SU-DHL-6 (cell line): ENCODE measurements around the gene ZG16.
"Not testable (repeated sequence)": the region's sequence is repeated elsewhere in the genome, so short reads cannot be mapped to it uniquely, and the experiment has no call there.

ENCODE experiments used
- H2AFZ ChIP-seq: fragments of 200-600 bp; sonication (generic); 2 replicates; pipeline ENCODE4 v1.6.1; 2014; ENCODE audit warnings: low read depth, mild to moderate bottlenecking, moderate library complexity, mixed read lengths, antibody characterized with exemption, low read length; ENCODE audit not compliant: severe bottlenecking
- H3F3A ChIP-seq: fragments of 200-600 bp; shearing (Covaris generic); 2 replicates; pipeline ENCODE4 v1.6.0; 2016; ENCODE audit warnings: antibody characterized with exemption, mild to moderate bottlenecking; ENCODE audit not compliant: insufficient read depth
- H3K27ac ChIP-seq: fragments of 200-600 bp; sonication (generic); 2 replicates; pipeline ENCODE4 v1.5.1; 2016; ENCODE audit warnings: low read depth, mild to moderate bottlenecking, low read length, moderate library complexity, mixed read lengths
- H3K27me3 ChIP-seq: fragments of 200-600 bp; sonication (generic), shearing (Covaris generic); 2 replicates; pipeline ENCODE4 v1.6.0; 2014; ENCODE audit warnings: mild to moderate bottlenecking, low read length
- H3K36me3 ChIP-seq: fragments of 200-600 bp; sonication (generic); 2 replicates; pipeline ENCODE4 v1.6.1; 2014; ENCODE audit warnings: mild to moderate bottlenecking, low read length, mixed read lengths
- H3K4me2 ChIP-seq: fragments of 300-600, 200-600 bp; shearing (Covaris generic), sonication (generic); 2 replicates; pipeline ENCODE4 v1.6.0; 2014; ENCODE audit warnings: low read length, low read depth, mild to moderate bottlenecking; ENCODE audit not compliant: poor library complexity, severe bottlenecking
- H3K4me3 ChIP-seq: fragments of 200-600 bp; sonication (generic); 2 replicates; pipeline ENCODE4 v1.5.1; 2014; ENCODE audit warnings: antibody characterized with exemption, low read length, mild to moderate bottlenecking, mixed read lengths; ENCODE audit not compliant: insufficient read depth, poor library complexity, severe bottlenecking
- H3K79me2 ChIP-seq: fragments of 200-600 bp; sonication (generic); 2 replicates; pipeline ENCODE4 v1.6.1; 2014; ENCODE audit warnings: mild to moderate bottlenecking, low read length, moderate library complexity; ENCODE audit not compliant: insufficient read depth
- H3K9ac ChIP-seq: fragments of 200-600 bp; sonication (generic); 2 replicates; pipeline ENCODE4 v1.7.0; 2014; ENCODE audit warnings: mild to moderate bottlenecking, low read length
- H3K9me2 ChIP-seq: fragments of 200-600 bp; sonication (generic); replicated peaks from 2 replicates; pipeline ENCODE4 v1.6.1; 2014; ENCODE audit warnings: low read length; ENCODE audit not compliant: insufficient read depth
- H3K9me3 ChIP-seq: fragments of 200-600 bp; sonication (generic); 2 replicates; pipeline ENCODE4 v1.6.1; 2014; ENCODE audit warnings: low read length, mixed read lengths; ENCODE audit not compliant: insufficient read depth
- H4K20me1 ChIP-seq: fragments of 200-600 bp; sonication (generic); 2 replicates; pipeline ENCODE4 v1.6.1; 2014; ENCODE audit warnings: low read depth, mild to moderate bottlenecking, antibody characterized with exemption, low read length, moderate library complexity, mixed read lengths
- EZH2phosphoT487 ChIP-seq: fragments of 200-600 bp; sonication (generic), shearing (Covaris generic); conservative IDR thresholded peaks from 2 replicates; pipeline ENCODE4 v1.6.1; 2018; ENCODE audit warnings: mild to moderate bottlenecking, antibody characterized with exemption, low read length, moderate library complexity, mixed read lengths
- TF ChIP-seq, protein P1 (sequence below): fragments of 200-600 bp; sonication (generic); IDR thresholded peaks from one replicate; pipeline ENCODE4 v1.5.1; 2017; ENCODE audit warnings: antibody characterized with exemption, mild to moderate bottlenecking, low read length, moderate library complexity; ENCODE audit not compliant: insufficient read depth, poor library complexity, severe bottlenecking

The ZG16 gene

DNA sequence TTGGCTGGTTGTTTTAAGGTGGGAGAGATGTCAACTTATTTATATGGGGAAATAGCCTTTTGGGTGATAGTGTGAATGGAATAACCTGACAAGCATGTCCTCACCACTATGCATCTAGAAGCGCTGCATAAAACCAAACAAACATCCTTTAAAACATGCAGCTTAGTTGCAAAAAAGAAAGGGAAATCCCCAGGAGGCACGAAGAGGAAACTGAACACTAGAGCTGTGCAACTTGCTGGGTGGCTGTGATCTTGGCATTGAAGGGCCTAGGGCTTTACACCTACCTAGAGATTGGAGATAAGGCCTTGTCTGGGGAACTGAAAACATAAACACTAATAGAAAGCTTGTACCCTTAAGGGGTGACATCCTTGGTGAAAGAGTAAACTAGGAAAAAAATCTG is 39.5 kb upstream of the ZG16 start:
- Histone ChIP-seq H3F3A (no peaks in the 10 kb centered on the region), H3K4me3 (no peak overlapping the region), H3K9ac (no peak overlapping the region), H3K27me3 (no peaks in the 10 kb centered on the region), H3K79me2 (no peaks in the 10 kb centered on the region), H3K9me3 (no peaks in the 10 kb centered on the region), H2AFZ (no peak overlapping the region), H3K4me2 (no peak overlapping the region), H3K9me2 (no peaks in the 10 kb centered on the region), H3K27ac (no peak overlapping the region), H3K36me3 (no peaks in the 10 kb centered on the region), H4K20me1 (no peaks in the 10 kb centered on the region)
- TF ChIP-seq, protein P1, sequence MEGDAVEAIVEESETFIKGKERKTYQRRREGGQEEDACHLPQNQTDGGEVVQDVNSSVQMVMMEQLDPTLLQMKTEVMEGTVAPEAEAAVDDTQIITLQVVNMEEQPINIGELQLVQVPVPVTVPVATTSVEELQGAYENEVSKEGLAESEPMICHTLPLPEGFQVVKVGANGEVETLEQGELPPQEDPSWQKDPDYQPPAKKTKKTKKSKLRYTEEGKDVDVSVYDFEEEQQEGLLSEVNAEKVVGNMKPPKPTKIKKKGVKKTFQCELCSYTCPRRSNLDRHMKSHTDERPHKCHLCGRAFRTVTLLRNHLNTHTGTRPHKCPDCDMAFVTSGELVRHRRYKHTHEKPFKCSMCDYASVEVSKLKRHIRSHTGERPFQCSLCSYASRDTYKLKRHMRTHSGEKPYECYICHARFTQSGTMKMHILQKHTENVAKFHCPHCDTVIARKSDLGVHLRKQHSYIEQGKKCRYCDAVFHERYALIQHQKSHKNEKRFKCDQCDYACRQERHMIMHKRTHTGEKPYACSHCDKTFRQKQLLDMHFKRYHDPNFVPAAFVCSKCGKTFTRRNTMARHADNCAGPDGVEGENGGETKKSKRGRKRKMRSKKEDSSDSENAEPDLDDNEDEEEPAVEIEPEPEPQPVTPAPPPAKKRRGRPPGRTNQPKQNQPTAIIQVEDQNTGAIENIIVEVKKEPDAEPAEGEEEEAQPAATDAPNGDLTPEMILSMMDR = no peak
- TF ChIP-seq EZH2phosphoT487 = no peak

DNA sequence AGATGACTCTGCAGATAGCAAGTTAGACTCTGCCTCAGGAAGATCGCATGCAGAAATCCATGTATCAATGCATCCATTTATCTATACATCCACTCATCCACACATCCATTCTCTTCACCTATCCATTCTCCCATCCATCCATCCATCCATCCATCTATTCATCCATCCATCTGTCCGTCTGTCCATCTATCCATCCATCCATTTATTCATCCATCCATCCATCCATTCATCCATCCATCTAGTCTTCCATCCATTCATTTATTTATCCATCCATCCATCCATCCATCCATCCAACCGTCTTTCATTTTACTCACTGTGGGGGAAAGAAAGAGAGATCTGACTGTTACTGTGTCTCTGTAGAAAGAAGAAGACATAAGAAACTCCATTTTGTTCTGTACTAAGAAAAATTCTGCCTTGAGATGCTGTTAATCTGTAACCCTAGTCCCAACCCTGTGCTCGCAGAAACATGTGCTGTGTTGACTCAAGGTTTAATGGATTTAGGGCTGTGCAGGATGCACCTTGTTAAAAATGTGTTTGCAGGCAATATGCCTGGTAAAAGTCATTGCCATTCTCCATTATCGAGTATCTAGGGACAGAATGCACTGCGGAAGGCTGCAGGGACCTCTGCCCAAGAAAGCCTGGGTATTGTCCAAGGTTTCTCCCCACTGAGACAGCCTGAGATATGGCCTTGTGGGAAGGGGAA is 38.0 kb upstream of the ZG16 start:
- H3F3A ChIP-seq, H3K9ac ChIP-seq, H3K27me3 ChIP-seq, H3K27ac ChIP-seq, H3K9me3 ChIP-seq, H3K4me2 ChIP-seq, H3K79me2 ChIP-seq, H3K4me3 ChIP-seq, H4K20me1 ChIP-seq, H3K9me2 ChIP-seq, H2AFZ ChIP-seq, H3K36me3 ChIP-seq: not testable (repeated sequence)

DNA sequence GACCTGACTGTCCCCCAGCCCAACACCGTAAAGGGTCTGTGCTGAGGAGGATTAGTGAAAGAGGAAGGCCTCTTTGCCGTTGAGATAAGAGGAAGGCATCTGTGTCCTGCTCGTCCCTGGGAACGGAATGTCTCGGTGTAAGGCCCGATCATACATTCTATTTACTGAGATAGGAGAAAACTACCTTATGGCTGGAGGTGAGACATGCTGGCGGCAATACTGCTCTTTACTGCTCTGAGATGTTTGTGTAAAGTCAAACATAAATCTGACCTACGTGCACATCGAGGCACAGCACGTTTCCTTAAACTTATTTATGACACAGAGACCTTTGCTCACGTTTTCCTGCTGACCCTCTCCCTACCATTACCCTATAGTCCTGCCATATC is 37.4 kb upstream of the ZG16 start:
- H3K36me3 ChIP-seq, H3K9ac ChIP-seq, H4K20me1 ChIP-seq, H3F3A ChIP-seq, H3K27ac ChIP-seq, H3K4me2 ChIP-seq, H3K4me3 ChIP-seq, H3K79me2 ChIP-seq, H2AFZ ChIP-seq, H3K27me3 ChIP-seq, H3K9me3 ChIP-seq, H3K9me2 ChIP-seq: not testable (repeated sequence)

DNA sequence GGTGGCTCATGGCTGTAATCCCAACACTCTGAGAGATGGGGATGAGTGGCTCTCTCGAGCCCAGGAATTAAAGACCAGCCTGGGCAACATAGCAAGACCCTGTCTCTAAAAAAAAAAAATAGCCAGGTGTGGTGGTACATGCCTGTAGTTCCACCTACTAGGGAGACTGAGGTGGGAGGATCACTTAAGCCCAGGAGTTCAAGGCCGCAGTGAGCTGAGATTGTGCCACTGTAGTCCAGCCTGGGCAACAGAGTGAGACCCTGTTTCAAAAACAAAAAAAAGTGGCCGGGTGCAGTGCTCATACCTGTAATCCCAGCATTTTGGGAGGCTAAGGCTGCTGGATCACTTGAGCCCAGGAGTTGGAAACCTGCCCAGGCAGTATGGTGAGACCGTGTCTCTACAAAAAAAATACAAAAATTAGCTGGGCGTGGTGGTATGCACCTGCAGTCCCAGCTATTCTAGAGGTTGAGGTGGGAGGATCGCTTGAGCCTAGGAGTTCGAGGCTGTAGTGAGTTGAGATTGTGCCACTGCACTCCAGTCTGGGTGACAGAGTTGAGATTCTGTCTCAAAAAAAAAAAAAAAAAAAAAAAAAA is 35.3 kb upstream of the ZG16 start:
- Histone ChIP-seq H3K4me2 (no peak overlapping the region), H3K27ac (no peak overlapping the region), H3F3A (no peaks in the 10 kb centered on the region)

More for the DNA sequence above, 35.3 kb upstream of the ZG16 start:
- Histone ChIP-seq H2AFZ (no peak overlapping the region), H3K79me2 (no peaks in the 10 kb centered on the region), H4K20me1 (no peaks in the 10 kb centered on the region), H3K36me3 (no peaks in the 10 kb centered on the region), H3K9me2 (no peaks in the 10 kb centered on the region), H3K27me3 (no peaks in the 10 kb centered on the region), H3K4me3 (no peak overlapping the region), H3K9ac (no peak overlapping the region), H3K9me3 (no peaks in the 10 kb centered on the region)
- TF ChIP-seq EZH2phosphoT487 = no peak
- TF ChIP-seq, protein P1 = no peak
